HG03066 (cell line): Measurements from ENCODE around the gene TBC1D2.
A peak's percentile ranks its signal among the peaks of the same experiment; 100 is the strongest.
"Not testable (repeated sequence)": the region's sequence is repeated elsewhere in the genome, so short reads cannot be mapped to it uniquely, and the experiment has no call there.

Source experiments
- ATAC-seq: cut with Tn5 transposase; IDR thresholded peaks from one replicate; pipeline ENCODE4 v1.9.1; 2021; ENCODE audit warnings: low read depth; ENCODE audit not compliant: unreplicated experiment

TBC1D2 gene

DNA sequence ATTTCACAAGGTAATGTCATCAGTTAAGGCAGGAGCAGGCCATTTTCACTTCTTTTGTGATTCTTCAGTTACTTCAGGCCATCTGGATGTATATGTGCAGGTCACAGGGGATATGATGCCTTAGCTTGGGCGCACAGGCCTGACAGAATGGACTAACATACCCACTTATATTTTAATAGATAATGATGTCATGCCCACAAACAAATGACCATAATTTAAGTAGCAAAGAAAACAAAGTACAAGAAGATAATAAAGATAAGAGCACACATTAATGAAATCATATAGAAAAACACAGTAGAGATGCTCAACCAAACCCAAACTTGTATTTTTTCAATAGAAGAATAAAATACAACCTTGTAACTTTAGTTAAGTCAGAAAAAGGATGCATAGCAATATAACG lies 19.7 kb upstream of the TBC1D2 start:
- no peak for ATAC-seq

DNA sequence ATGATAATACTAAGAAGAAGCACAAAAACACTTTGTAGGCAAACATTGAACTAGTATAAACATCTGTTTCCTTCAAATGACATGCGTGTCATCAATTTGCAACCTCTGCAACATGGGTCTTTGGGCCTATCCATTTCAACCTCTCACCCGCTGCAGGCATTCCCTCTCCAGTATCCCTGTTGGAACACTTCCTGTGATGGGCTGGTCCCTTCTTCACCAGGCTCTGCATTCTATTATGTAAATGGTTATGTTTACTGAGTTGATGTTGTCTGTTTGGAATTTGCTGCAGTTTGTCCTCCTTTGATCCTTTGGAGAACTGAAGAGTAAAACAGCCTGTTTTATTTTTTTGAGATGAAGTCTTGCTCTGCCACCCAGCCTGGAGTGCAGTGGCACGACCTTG lies 16.6 kb upstream of the TBC1D2 start:
- no peak for ATAC-seq

DNA sequence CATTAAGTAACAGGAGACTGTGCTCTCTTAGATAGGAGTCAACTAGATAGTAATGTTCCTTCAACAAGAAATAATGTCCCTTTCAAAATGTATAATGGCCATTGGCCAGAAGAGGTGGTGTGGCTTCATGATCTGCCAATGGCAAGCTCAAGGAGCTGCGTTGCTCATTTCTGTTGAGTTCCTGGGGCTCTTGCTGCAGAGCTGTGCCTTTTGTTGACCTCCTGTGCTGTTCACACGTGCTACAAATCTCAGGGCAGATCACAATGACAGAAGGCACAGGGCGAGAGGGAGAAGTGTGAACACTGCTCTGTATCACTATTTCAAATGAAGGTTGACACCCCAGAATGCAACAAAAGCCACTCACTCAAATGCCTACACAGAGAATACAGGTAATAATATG lies 16.0 kb upstream of the TBC1D2 start:
- no peak for ATAC-seq

DNA sequence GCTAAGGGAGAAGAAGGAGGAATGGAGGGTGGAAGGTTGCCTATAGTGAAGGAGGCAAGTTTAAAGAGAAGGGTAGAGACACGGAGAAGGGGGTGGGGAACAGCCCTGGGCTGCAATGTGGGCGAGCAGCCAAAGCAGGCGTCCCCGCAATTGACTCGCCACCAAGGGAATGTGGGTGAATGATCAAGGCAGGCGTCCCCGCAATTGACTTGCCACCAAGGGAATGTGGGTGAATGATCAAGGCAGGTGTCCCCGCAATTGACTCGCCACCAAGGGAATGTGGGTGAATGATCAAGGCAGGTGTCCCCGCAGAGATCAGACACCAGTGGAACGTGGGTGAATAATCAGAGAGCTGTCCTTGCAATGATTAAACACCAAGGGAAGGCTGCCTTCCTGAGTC lies 14.8 kb upstream of the TBC1D2 start:
- ATAC-seq: not testable (repeated sequence)

DNA sequence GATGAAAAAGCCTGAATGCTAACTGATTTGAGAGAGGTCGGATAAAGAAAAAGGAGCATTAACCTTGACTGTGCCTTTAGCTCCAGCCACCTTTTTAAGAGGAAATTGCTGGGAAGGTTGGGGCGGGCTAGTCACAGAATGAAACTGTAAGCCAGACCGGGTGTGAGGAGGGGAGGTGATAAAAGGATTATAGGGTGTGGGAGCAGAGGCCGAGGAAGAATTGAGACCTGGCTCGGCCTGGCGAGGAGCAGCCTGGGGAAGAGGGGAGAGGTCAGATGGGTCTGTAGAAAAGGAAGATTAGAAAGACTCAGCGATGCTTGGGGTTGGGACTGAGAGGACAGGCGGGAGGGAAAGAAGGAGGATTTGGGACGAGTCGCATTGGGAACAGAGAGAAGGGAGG lies 14.2 kb upstream of the TBC1D2 start:
- not testable (repeated sequence) for ATAC-seq

DNA sequence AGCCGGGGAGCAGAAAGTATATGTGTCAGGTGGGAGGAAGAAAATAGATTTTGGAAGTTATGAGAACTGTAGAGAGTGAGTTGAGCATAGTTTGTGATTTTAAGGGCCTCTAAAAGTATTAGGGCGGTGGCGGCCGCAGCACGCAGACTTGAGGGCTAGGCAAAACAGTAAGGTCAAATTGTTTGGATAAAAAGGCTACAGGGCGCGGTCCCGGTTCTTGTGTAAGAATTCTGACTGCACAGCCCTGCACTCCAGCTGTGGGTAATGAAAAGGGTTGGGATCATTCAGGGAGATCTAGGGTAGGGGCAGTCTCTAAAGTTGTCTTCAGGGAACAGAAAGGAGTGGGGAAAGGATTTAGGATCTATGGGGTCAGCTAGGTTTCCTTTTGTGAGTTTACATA lies 12.1 kb upstream of the TBC1D2 start:
- ATAC-seq: not testable (repeated sequence)

DNA sequence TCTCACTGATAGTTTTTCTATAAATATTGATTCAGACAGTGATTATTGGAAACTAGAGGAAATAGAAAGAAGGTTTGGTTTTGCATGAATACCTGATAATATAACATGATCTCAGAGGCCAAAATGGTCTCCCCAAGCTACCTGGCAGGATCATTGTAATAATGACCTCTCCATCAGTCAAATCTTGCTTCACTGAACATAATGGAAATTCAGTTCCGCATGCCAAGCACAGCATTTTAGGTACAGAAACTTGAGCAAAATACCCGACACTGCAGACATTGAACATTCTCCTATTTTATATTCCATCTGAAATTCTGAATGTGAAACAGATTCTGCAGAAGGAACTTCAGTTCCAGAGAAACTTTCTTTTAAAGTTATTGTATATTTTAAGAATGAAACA lies 9.1 kb upstream of the TBC1D2 start:
- no peak for ATAC-seq

DNA sequence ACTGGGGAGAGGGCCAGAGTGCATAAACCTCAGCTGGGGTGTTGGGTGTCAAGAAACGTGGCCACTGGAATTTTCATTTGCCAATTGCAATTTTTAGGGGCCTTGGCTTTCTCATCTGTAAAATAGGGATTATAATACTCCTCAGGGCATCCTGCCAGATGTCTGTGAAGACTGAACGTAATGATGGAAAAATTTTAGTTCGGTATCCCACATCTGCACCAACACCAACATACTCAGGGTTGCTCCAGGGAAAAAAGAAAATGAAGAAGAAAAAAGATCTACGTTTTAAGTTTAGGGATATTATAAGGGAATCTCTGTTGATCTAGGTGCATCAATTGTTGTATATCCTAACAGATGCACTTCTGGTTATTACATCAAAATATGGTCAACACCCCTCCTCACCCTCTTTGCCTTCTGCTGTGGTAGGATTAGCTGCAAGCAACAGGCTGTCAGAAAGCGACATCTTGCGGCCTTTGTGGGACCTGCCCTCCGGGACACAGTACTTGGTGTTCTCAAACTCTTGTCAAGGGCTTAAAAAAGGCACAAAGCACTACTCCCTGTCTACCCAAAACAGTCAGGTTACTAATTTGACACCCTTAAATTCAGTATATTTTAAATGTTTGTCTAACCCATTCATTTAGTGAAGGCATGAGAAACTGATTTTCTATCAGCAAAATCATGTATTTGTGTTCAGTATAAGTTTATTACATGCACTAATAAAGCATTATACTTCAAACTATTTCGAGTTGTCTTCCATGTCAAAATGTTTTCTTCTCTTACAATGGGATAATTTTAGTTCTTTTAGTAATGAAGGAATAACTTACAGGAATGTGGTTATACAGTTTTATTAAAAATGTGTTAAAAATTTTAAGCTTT lies 8.3 kb upstream of the TBC1D2 start:
- ATAC-seq: peak; percentile 72

DNA sequence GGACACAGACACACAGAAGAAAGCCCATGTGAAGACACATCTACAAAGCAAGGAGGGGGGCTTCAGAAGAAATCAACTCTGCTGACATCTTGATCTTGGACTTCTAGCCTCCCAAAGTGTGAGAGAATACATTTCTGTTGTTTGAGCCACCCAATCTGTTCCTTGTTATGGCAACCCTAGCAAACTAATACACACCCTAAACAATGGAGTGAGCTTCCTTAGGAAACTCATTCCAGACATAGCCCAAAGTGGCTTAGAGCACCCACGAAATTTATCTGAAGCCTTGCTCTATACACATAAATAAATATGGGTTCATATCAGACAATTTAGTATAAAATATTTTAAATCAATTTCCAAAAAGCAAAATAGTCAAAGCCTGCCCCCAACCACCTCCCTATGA lies 7.6 kb upstream of the TBC1D2 start:
- no peak for ATAC-seq

DNA sequence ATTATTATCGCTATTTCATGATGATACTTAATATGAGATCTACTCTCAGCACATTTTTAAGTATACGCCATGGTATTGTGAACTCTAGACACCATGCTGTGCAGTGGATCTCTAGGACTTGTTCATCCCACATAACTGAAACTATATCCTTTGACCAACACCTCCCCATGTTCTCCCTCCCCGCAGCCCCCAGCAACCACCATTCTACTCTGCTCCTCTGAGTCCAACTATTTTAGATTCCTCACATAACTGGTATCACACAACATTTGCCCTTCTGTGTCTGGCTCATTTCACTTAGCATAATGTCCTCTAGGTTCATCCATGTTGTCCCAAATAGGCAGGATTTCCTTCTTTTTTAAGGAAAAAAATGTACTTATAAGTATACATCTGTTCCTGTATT lies 6.6 kb upstream of the TBC1D2 start:
- no peak for ATAC-seq

DNA sequence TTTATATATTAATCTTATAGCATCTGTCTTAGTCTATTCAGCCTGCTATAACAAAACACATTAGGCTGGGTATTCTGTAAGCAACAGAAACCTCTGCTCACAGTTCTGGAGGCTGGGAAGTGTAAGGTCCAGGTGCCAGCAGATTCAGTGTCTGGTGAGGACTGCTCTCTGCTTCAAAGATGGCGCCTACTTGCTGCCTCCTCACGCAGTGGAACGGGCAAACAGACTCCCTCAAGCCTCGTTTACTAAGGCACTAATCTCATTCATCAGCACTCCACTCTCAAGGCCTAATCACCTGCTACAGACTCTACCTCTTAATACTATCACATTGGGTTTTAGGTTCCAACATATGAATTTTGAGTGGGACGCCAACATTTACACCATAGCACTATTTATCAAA lies 5.2 kb upstream of the TBC1D2 start:
- ATAC-seq: no peak

DNA sequence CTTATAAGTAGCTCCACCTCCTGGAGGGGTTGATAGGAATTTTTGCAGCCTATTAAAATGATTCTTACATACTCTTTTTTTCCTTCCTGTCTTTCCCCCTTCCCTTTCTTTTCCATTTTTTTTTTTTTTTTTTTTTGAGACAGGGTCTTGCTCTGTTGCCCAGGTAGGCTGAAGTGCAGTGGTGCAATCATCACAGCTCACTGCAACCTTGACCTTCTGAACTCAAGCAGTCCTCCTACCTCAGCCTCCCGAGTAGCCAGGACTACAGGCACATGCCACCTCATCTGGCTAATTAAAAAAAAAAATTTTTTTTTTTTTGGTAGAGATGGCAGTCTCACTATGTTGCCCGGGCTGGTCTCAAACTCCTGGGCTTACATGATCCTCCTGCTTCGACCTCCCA lies 4.3 kb upstream of the TBC1D2 start:
- ATAC-seq: no peak

DNA sequence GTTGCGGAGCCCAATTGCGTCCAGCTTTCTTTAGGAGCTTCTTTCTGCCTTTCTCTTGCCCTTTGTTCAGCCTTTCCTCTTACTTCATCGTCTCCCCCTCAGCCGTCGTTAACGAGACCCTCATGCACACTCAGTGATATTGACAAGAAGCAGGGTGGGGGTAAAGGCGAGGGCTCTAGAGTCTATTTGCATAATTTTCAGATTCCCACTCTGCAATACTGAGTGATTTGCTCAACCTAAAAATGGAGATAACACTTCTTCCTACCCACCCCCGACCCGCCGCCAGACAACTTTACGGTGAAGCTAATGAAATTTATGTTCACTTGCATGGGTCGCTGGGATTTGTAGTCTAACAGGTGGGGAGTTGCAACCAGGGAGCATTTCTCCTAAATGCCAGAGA lies 1.3 kb upstream of the TBC1D2 start:
- no peak for ATAC-seq

DNA sequence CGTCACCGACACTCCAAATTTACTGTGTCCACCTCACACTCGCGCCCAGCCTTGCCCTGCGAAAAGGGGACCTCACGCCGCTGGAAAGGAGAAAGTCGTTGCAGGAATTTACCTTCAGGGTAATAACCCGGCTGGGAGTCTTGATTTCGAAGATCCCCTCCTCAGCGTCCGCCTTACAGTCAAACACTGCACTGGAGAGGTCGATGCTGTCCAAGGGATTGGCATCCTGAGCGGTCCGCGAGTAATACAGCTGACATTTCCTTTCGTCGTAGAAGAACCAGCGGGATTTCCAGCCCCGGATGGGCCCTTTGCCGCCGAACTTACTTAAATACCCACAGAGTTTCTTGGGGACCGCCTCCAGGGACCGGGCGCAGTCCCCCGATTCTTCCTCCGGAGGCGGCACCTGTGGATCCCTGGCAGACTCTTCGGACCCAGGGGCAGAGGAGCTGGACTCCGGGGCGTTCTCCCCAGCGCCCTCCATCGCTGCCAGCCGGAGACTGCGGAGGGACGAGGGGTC lies 330 bp downstream of the TBC1D2 start:
- peak; percentile 24 for ATAC-seq

DNA sequence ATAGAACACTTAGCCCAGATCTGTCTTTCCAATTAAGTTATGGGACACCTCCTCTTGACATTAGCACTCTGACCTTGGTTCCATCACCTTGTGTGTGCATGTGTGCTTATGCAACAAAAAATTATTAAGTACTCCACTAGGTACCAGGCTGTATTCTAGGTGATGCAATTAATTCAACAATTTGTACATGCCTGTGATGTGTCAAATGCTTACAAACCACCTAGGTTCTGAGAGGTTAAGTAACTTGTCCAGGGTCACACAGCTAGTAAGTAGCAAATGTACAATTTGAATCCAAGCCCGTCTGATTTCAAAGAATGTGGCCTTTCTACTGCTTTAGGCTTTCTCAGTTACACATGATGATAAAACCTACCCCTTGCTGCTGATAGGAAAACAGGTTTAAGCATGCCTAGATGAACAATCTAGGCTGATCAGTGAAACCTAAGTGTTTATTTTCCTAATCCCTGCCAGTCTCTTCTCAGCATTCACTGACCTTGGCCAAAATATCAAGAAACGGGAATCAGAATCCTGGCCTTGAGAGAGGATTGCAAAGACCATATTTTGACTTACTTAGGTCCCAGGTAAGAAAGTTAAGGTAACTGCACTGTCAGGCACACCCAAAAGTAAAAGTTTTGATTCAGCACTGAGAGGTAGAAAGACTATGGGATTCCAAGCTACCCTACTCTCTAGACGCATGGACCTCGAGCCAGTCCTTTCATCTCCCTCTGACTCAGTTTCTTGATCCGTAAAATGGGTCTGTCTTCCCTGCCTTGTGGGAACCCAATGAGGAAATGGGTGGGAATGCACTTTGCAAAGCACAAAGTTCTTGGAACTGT lies 1.0 kb downstream of the TBC1D2 start:
- ATAC-seq: no peak

DNA sequence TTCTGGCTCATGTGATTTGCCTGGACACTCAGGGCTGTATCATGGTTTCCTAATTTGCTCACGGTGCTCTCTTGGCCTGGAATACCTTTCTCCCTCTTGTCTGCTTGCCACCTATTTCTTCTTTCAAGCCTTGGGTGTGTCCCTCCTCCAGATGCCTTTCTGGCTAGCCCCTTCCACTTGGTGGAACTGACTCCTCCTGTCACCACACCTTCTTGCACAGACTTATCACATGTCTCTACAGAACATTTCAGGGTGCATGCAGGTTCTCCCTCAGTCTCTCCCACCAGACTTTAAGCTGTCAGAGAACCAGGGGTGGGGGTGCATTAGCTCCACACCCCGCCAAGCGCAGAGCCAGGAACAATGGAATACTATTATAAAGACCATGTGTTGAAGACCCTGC lies 1.9 kb downstream of the TBC1D2 start:
- ATAC-seq: no peak

DNA sequence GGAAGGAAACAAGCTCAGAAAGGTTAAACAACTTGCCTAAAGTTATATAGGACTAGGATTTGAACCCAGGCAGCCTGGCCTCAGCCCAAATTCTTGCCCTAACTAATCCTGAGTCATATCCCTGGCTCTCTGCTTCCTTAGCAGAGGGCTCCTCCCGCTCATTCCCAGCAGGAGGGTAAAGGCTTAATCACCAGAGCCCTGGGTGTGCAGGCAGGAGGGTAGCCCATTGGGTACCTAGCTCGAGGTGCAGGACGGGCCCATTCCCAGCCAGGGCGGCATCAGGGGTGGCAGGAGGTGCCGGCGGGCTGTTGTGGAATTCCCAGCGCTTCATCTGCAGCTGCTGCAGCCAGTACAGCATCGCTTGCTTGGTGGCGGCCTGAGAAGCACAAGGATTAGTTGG lies 3.9 kb downstream of the TBC1D2 start:
- ATAC-seq: no peak

DNA sequence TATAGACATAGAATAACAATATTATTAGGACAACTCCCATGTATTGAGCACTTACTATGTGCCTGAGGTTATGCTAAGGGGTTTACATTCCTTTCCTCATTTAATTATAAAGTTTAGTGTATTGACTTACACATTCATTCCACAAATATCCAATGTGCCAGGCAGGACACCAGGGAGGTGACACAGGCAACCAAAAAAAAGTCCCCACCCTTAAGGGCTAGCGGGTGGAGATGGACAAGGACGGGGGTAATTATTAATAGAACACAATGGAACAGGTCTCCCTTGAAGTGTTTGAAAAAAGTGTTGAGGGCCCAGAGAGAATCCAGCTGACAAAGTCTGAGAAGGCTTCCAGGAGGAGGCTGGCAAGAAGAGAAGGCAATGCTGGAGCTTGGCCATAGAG lies 5.7 kb downstream of the TBC1D2 start:
- no peak for ATAC-seq

DNA sequence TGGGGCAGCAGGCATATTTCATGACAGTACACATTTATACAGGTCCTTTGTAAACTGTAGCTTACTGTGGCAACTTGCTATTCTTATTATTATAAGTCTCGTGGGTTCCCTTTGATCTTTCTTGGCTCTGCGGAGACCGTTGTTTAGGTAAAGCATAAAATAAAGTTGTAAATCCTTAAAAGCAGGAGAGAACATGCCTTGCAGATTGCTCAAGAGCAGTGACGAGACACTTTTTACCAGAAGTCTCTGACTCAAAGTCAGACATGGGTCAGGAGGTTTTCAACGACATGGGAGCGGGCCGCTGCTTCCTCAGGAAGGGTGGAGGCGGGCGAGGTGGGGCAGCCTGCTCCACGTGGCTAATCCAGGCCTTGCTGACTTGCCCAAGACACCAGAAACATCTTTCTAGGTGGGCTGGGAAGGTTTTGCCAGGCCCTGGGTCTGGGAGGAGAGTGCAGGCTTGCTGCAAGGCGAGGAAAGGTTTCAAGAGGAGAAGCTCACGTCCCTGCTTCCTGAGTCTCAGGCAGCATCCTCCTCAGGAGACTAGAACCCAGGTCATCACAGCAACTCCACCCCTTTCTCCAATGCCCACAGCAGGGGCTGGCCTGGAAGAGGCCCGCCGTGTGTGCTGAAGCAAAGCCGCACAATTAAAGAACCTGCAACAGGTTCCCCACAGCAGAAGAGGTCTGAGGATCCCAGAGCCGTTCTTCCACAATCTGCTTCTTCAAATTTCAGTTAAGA lies 6.5 kb downstream of the TBC1D2 start:
- ATAC-seq: no peak

DNA sequence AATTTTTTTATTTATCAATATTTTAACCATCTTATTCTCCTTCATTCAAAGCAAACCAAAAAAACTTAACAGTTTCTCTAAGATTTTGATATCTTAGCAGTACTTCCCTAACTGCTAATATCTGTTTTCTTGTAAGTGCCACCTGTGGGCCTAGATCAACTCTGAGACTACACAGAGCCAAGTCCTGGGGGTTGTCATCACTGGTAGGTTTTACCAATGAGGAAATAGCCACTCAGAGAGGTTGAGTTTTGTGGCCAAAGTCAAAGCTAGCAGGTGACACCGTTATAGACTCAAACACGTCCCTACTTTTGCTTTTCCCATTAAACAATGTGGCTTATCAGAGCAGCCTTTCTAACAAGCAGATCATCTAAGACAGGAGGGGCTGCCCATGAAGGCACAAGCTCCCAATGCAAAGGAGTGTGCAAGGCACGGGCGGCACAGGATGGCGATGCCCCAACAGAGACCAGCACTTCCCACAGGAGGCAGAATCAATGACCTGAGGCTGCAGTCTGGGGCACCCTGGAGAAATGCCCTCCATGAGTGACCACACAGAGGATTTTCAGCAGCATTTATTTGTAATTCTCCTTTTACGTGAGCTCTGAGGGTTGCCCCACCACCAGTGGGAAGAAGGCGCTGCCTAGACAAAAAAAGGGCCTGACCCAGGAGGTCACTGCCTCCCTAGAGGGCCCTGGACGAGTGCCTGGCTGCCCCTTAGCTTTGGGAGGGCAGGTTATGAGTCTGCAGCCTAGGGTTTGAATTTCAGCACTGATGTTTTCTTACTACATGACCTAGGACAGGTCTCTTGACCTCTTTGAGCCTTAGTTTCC lies 7.4 kb downstream of the TBC1D2 start:
- no peak for ATAC-seq
